ENCODE measurements around the gene THOC5. TPM values are rescaled to one million over a fixed set of nuclear protein-coding genes. Genes with fewer than 3 reads are reported as not detected.
"Not testable (repeated sequence)": the region's sequence is repeated elsewhere in the genome, so short reads cannot be mapped to it uniquely, and the experiment has no call there.

The THOC5 gene
- polyA plus RNA-seq, 2 donors: 11.7 to 15.5 TPM

GRCh38 chr22:29581799-29582198 is 28.2 kb upstream of the THOC5 start:
- Histone ChIP-seq H3K4me1 (ENCODE audit: control insufficient read depth in 2 of 2, insufficient read depth in 2 of 2, low read length in 1 of 2) (peaks cover 6 to 8% of the 10 kb centered on the region in 2 donors), H3K27me3 (ENCODE audit: control insufficient read depth in 1 of 2, insufficient read depth in 2 of 2, low read length in 2 of 2) (no peaks in the 10 kb centered on the region), H3K9me3 (ENCODE audit: control insufficient read depth in 2 of 2, insufficient read depth in 1 of 2, low read depth in 1 of 2, low read length in 1 of 2) (no peaks in the 10 kb centered on the region), H3K27ac (ENCODE audit: low read depth in 2 of 2, low read length in 1 of 2) (no peak overlapping the region), H3K4me3 (ENCODE audit: low read depth in 1 of 2, low read length in 2 of 2) (no peak overlapping the region), H3K36me3 (ENCODE audit: control insufficient read depth in 2 of 2, insufficient read depth in 2 of 2, low read length in 1 of 2) (no peaks in the 10 kb centered on the region)
- 53 to 61% methylated on average over 12 of the region's 12 CpGs for WGBS, 2 donors

GRCh38 chr22:29580200-29580810 is 26.7 kb upstream of the THOC5 start:
- peak overlapping the region; percentile 49 to 62 for H3K27ac ChIP-seq (ENCODE audit: low read depth in 2 of 2, low read length in 1 of 2)

GRCh38 chr22:29578462-29579200 is 25.1 kb upstream of the THOC5 start:
- Histone ChIP-seq H3K9me3 (ENCODE audit: control insufficient read depth in 2 of 2, insufficient read depth in 1 of 2, low read depth in 1 of 2, low read length in 1 of 2) (no peaks in the 10 kb centered on the region), H3K27ac (ENCODE audit: low read depth in 2 of 2, low read length in 1 of 2) (no peak overlapping the region), H3K4me3 (ENCODE audit: low read depth in 1 of 2, low read length in 2 of 2) (no peak overlapping the region), H3K27me3 (ENCODE audit: control insufficient read depth in 1 of 2, insufficient read depth in 2 of 2, low read length in 2 of 2) (no peaks in the 10 kb centered on the region), H3K4me1 (ENCODE audit: control insufficient read depth in 2 of 2, insufficient read depth in 2 of 2, low read length in 1 of 2) (peaks cover 6 to 8% of the 10 kb centered on the region in 2 donors), H3K36me3 (ENCODE audit: control insufficient read depth in 2 of 2, insufficient read depth in 2 of 2, low read length in 1 of 2) (no peaks in the 10 kb centered on the region)
- WGBS, 2 donors: 81 to 85% methylated on average over 10 of the region's 10 CpGs

More at GRCh38 chr22:29580200-29580810, 26.7 kb upstream of the THOC5 start:
- 11 to 25% methylated on average over 6 to 8 of the region's 8 CpGs for WGBS, 2 donors
- H3K4me3 ChIP-seq (ENCODE audit: low read depth in 1 of 2, low read length in 2 of 2): peak overlapping the region; percentile 70 to 82
- peaks cover 6 to 8% of the 10 kb centered on the region in 2 donors for H3K4me1 ChIP-seq (ENCODE audit: control insufficient read depth in 2 of 2, insufficient read depth in 2 of 2, low read length in 1 of 2)
- no peaks in the 10 kb centered on the region for H3K36me3 ChIP-seq (ENCODE audit: control insufficient read depth in 2 of 2, insufficient read depth in 2 of 2, low read length in 1 of 2)
- H3K27me3 ChIP-seq (ENCODE audit: control insufficient read depth in 1 of 2, insufficient read depth in 2 of 2, low read length in 2 of 2): no peaks in the 10 kb centered on the region
- H3K9me3 ChIP-seq (ENCODE audit: control insufficient read depth in 2 of 2, insufficient read depth in 1 of 2, low read depth in 1 of 2, low read length in 1 of 2): no peaks in the 10 kb centered on the region

- no peaks in the 10 kb centered on the region for H3K9me3 ChIP-seq (ENCODE audit: control insufficient read depth in 2 of 2, insufficient read depth in 1 of 2, low read depth in 1 of 2, low read length in 1 of 2)
- no peaks in the 10 kb centered on the region for H3K36me3 ChIP-seq (ENCODE audit: control insufficient read depth in 2 of 2, insufficient read depth in 2 of 2, low read length in 1 of 2)
- H3K27me3 ChIP-seq (ENCODE audit: control insufficient read depth in 1 of 2, insufficient read depth in 2 of 2, low read length in 2 of 2): no peaks in the 10 kb centered on the region
- no peak overlapping the region for H3K4me3 ChIP-seq (ENCODE audit: low read depth in 1 of 2, low read length in 2 of 2)
- WGBS, 2 donors: 82 to 86% methylated on average over 7 of the region's 7 CpGs
- H3K4me1 ChIP-seq (ENCODE audit: control insufficient read depth in 2 of 2, insufficient read depth in 2 of 2, low read length in 1 of 2): peaks cover 1 to 3% of the 10 kb centered on the region in 2 donors
- no peak overlapping the region for H3K27ac ChIP-seq (ENCODE audit: low read depth in 2 of 2, low read length in 1 of 2)
Measured at GRCh38 chr22:29574762-29575450, 21.3 kb upstream of the THOC5 start.

- peaks cover 0 to 5% of the 10 kb centered on the region in 2 donors for H3K36me3 ChIP-seq (ENCODE audit: control insufficient read depth in 2 of 2, insufficient read depth in 2 of 2, low read length in 1 of 2)
- no peak overlapping the region for H3K4me3 ChIP-seq (ENCODE audit: low read depth in 1 of 2, low read length in 2 of 2)
- no peaks in the 10 kb centered on the region for H3K27me3 ChIP-seq (ENCODE audit: control insufficient read depth in 1 of 2, insufficient read depth in 2 of 2, low read length in 2 of 2)
- WGBS, 2 donors: 87 to 96% methylated on average over 2 of the region's 2 CpGs
- no peaks in the 10 kb centered on the region for H3K9me3 ChIP-seq (ENCODE audit: control insufficient read depth in 2 of 2, insufficient read depth in 1 of 2, low read depth in 1 of 2, low read length in 1 of 2)
- H3K4me1 ChIP-seq (ENCODE audit: control insufficient read depth in 2 of 2, insufficient read depth in 2 of 2, low read length in 1 of 2): peaks cover 0 to 2% of the 10 kb centered on the region in 2 donors
- no peak overlapping the region for H3K27ac ChIP-seq (ENCODE audit: low read depth in 2 of 2, low read length in 1 of 2)
Measured at GRCh38 chr22:29570912-29571549, 17.5 kb upstream of the THOC5 start.

- Histone ChIP-seq H3K27ac (ENCODE audit: low read depth in 2 of 2, low read length in 1 of 2) (no peak overlapping the region), H3K4me3 (ENCODE audit: low read depth in 1 of 2, low read length in 2 of 2) (no peak overlapping the region), H3K4me1 (ENCODE audit: control insufficient read depth in 2 of 2, insufficient read depth in 2 of 2, low read length in 1 of 2) (peaks cover 0 to 2% of the 10 kb centered on the region in 2 donors), H3K36me3 (ENCODE audit: control insufficient read depth in 2 of 2, insufficient read depth in 2 of 2, low read length in 1 of 2) (peaks cover 0 to 6% of the 10 kb centered on the region in 2 donors), H3K9me3 (ENCODE audit: control insufficient read depth in 2 of 2, insufficient read depth in 1 of 2, low read depth in 1 of 2, low read length in 1 of 2) (no peaks in the 10 kb centered on the region), H3K27me3 (ENCODE audit: control insufficient read depth in 1 of 2, insufficient read depth in 2 of 2, low read length in 2 of 2) (no peaks in the 10 kb centered on the region)
- WGBS, 2 donors: 91 to 98% methylated on average over 7 of the region's 7 CpGs
Measured at GRCh38 chr22:29570456-29570855, 16.9 kb upstream of the THOC5 start.

GRCh38 chr22:29569011-29569678 is 15.6 kb upstream of the THOC5 start:
- H3K27me3 ChIP-seq (ENCODE audit: control insufficient read depth in 1 of 2, insufficient read depth in 2 of 2, low read length in 2 of 2): no peaks in the 10 kb centered on the region
- H3K4me1 ChIP-seq (ENCODE audit: control insufficient read depth in 2 of 2, insufficient read depth in 2 of 2, low read length in 1 of 2): peaks cover 0 to 2% of the 10 kb centered on the region in 2 donors
- no peak overlapping the region for H3K4me3 ChIP-seq (ENCODE audit: low read depth in 1 of 2, low read length in 2 of 2)
- H3K27ac ChIP-seq (ENCODE audit: low read depth in 2 of 2, low read length in 1 of 2): no peak overlapping the region
- 81 to 82% methylated on average over 7 of the region's 7 CpGs for WGBS, 2 donors
- H3K9me3 ChIP-seq (ENCODE audit: control insufficient read depth in 2 of 2, insufficient read depth in 1 of 2, low read depth in 1 of 2, low read length in 1 of 2): no peaks in the 10 kb centered on the region
- peaks cover 0 to 7% of the 10 kb centered on the region in 2 donors for H3K36me3 ChIP-seq (ENCODE audit: control insufficient read depth in 2 of 2, insufficient read depth in 2 of 2, low read length in 1 of 2)

- Histone ChIP-seq H3K36me3 (ENCODE audit: control insufficient read depth in 2 of 2, insufficient read depth in 2 of 2, low read length in 1 of 2) (peaks cover 0 to 7% of the 10 kb centered on the region in 2 donors), H3K27me3 (ENCODE audit: control insufficient read depth in 1 of 2, insufficient read depth in 2 of 2, low read length in 2 of 2) (no peaks in the 10 kb centered on the region), H3K27ac (ENCODE audit: low read depth in 2 of 2, low read length in 1 of 2) (no peak overlapping the region), H3K4me1 (ENCODE audit: control insufficient read depth in 2 of 2, insufficient read depth in 2 of 2, low read length in 1 of 2) (peaks cover 0 to 2% of the 10 kb centered on the region in 2 donors), H3K9me3 (ENCODE audit: control insufficient read depth in 2 of 2, insufficient read depth in 1 of 2, low read depth in 1 of 2, low read length in 1 of 2) (no peaks in the 10 kb centered on the region), H3K4me3 (ENCODE audit: low read depth in 1 of 2, low read length in 2 of 2) (no peak overlapping the region)
- whole genome bisulfite sequencing, 2 donors: 91 to 98% methylated on average over 7 of the region's 7 CpGs
Measured at GRCh38 chr22:29567338-29567737, 13.8 kb upstream of the THOC5 start.

GRCh38 chr22:29566513-29566912 is 13.0 kb upstream of the THOC5 start:
- not testable (repeated sequence) for H3K4me1 ChIP-seq (ENCODE audit: control insufficient read depth in 2 of 2, insufficient read depth in 2 of 2, low read length in 1 of 2); H3K4me3 ChIP-seq (ENCODE audit: low read depth in 1 of 2, low read length in 2 of 2); H3K27me3 ChIP-seq (ENCODE audit: control insufficient read depth in 1 of 2, insufficient read depth in 2 of 2, low read length in 2 of 2); H3K27ac ChIP-seq (ENCODE audit: low read depth in 2 of 2, low read length in 1 of 2); H3K9me3 ChIP-seq (ENCODE audit: control insufficient read depth in 2 of 2, insufficient read depth in 1 of 2, low read depth in 1 of 2, low read length in 1 of 2)
- 97 to 98% methylated on average over 7 of the region's 7 CpGs for WGBS, 2 donors
- H3K36me3 ChIP-seq (ENCODE audit: control insufficient read depth in 2 of 2, insufficient read depth in 2 of 2, low read length in 1 of 2): peaks cover 3 to 12% of the 10 kb centered on the region in 2 donors
